GM12878 (cell line): ENCODE results near the gene TMEM11. TPM values are rescaled to one million over a fixed set of nuclear protein-coding genes. Genes with fewer than 3 reads are reported as not detected.

Experiments used
- ATAC-seq: fragments of 200-7000 bp; cut with Tn5 transposase; 3 replicates; pipeline ENCODE4 v1.9.1; 2020; ENCODE audit warnings: mild to moderate bottlenecking, moderate library complexity
- BruUV-seq: library from RNA; stranded (reverse); fragments of 400-500 nt; replicated peaks from 2 replicates; lab custom pipeline; 2021; lab: Mats Ljungman, UMichigan
- CTCF ChIA-PET: fragments of 300-600 bp; sonication (Branson Sonifier 250); formaldehyde crosslinking; extraction: SDS; loops from one replicate; lab custom pipeline; 2021; ENCODE audit warnings: inconsistent platforms; lab: Yijun Ruan, JAX
- POLR2A ChIA-PET: fragments of 350-600 bp; formaldehyde crosslinking; extraction: SDS; loops from one replicate; lab custom pipeline; 2021; ENCODE audit warnings: inconsistent platforms; lab: Charles Lee
- RAD21 ChIA-PET: fragments of 300-600 bp; sonication (Branson Sonifier 250); formaldehyde crosslinking; loops from one replicate; lab custom pipeline; 2023; ENCODE audit warnings: antibody characterized with exemption; ENCODE audit not compliant: unreplicated experiment; lab: Charles Lee
- SMC1A ChIA-PET: fragments of 300-600 bp; sonication (Branson Sonifier 250); formaldehyde crosslinking; loops from one replicate; lab custom pipeline; 2023; ENCODE audit not compliant: unreplicated experiment, uncharacterized antibody; lab: Charles Lee
- DNase-seq: peaks from one replicate; pipeline ENCODE4 v3.0.0-alpha.2; 2011; ENCODE audit warnings: low read depth, low spot score
- FAIRE-seq: peaks from 3 replicates; lab custom pipeline; 2011; peaks lifted over from hg19 to GRCh38; lab: Jason Lieb, UNC
- H2AFZ ChIP-seq: 2 replicates; pipeline ENCODE4 v1.6.0; 2011; ENCODE audit warnings: low read depth, low read length, control low read depth; ENCODE audit not compliant: control insufficient read depth
- H3K27ac ChIP-seq: 2 replicates; pipeline ENCODE4 v1.5.1; 2011; ENCODE audit warnings: control low read depth; ENCODE audit not compliant: control insufficient read depth, insufficient read depth
- H3K27me3 ChIP-seq, 2 experiments: replicated peaks in 1 of 2; 2 replicates each; pipeline versions ENCODE4 v1.6.0 to v1.6.1; 2011; ENCODE audit warnings: low read length in 1 of 2; ENCODE audit not compliant: control insufficient read depth in 2 of 2, insufficient read depth in 2 of 2
- H3K36me3 ChIP-seq, 2 experiments: 2 replicates each; pipeline ENCODE4 v1.5.1; 2011; ENCODE audit warnings: low read length in 1 of 2; ENCODE audit not compliant: control insufficient read depth in 2 of 2, insufficient read depth in 2 of 2
- H3K4me1 ChIP-seq: 2 replicates; pipeline ENCODE4 v1.6.1; 2011; ENCODE audit warnings: mild to moderate bottlenecking, low read length, moderate library complexity, mixed read lengths; ENCODE audit not compliant: control insufficient read depth, insufficient read depth
- H3K4me2 ChIP-seq: 2 replicates; pipeline ENCODE4 v1.6.0; 2011; ENCODE audit warnings: control low read depth; ENCODE audit not compliant: control insufficient read depth, insufficient read depth
- H3K4me3 ChIP-seq: fragments of 200-600 bp; sonication (generic); 2 replicates; pipeline ENCODE4 v1.5.1; 2016
- H3K79me2 ChIP-seq: 2 replicates; pipeline ENCODE4 v1.6.0; 2011; ENCODE audit warnings: low read length; ENCODE audit not compliant: control insufficient read depth, insufficient read depth
- H3K9ac ChIP-seq: 2 replicates; pipeline ENCODE4 v1.8.0; 2011; ENCODE audit warnings: low read length, control low read depth, mixed read lengths; ENCODE audit not compliant: control insufficient read depth, insufficient read depth
- H3K9me3 ChIP-seq: replicated peaks from 3 replicates; pipeline ENCODE4 v1.5.1; 2011; ENCODE audit warnings: mild to moderate bottlenecking, low read length; ENCODE audit not compliant: control insufficient read depth, insufficient read depth
- H4K20me1 ChIP-seq: 2 replicates; pipeline ENCODE4 v1.6.0; 2011; ENCODE audit not compliant: control insufficient read depth, insufficient read depth
- BCL3 ChIP-seq: IDR thresholded peaks from 2 replicates; pipeline ENCODE4 v1.6.1; 2011; ENCODE audit warnings: borderline replicate concordance, low read depth, mild to moderate bottlenecking, moderate library complexity, low read length; ENCODE audit not compliant: insufficient read depth, poor library complexity, severe bottlenecking
- CREB1 ChIP-seq: IDR thresholded peaks from 2 replicates; pipeline ENCODE4 v1.6.1; 2012; ENCODE audit warnings: low read depth, mild to moderate bottlenecking, inconsistent platforms
- CTCF ChIP-seq, 3 experiments: IDR thresholded peaks in 2 of 3; conservative IDR thresholded peaks in 1 of 3; 2 replicates each; pipeline ENCODE4 v1.5.1; 2011; ENCODE audit warnings: low read depth in 3 of 3, low read length in 3 of 3, mild to moderate bottlenecking in 3 of 3, control low read depth in 2 of 3, moderate library complexity in 2 of 3, inconsistent platforms in 1 of 3, mixed read lengths in 1 of 3; ENCODE audit not compliant: control insufficient read depth in 2 of 3, insufficient read depth in 1 of 3; ENCODE audit errors: extremely low read depth in 1 of 3
- FOXK2 ChIP-seq: fragments of 450-650 bp; IDR thresholded peaks from 2 replicates; pipeline ENCODE4 v1.6.1; 2017; ENCODE audit warnings: mild to moderate bottlenecking, moderate library complexity
- MXI1 ChIP-seq: fragments of 150-350 bp; IDR thresholded peaks from 2 replicates; pipeline ENCODE4 v1.6.1; 2011; ENCODE audit warnings: low read depth, mild to moderate bottlenecking, inconsistent platforms, low read length, improper control_type of control experiment
- NR2C1 ChIP-seq: fragments of 450-650 bp; IDR thresholded peaks from 2 replicates; pipeline ENCODE4 v1.6.1; 2017; ENCODE audit warnings: antibody characterized with exemption, mild to moderate bottlenecking, moderate library complexity
- SMAD5 ChIP-seq: IDR thresholded peaks from 2 replicates; pipeline ENCODE4 v1.6.1; 2016; ENCODE audit warnings: antibody characterized with exemption, low read depth
- SUZ12 ChIP-seq: fragments of 200-600 bp; sonication (generic); IDR thresholded peaks from one replicate; pipeline ENCODE4 v1.6.1; 2018; ENCODE audit warnings: antibody characterized with exemption, mild to moderate bottlenecking; ENCODE audit not compliant: unreplicated experiment
- WGBS: methylation state at CpG from one replicate; pipeline ENCODE4 v1.1.6; 2016; ENCODE audit warnings: low lambda C conversion rate; ENCODE audit not compliant: insufficient replicate concordance, insufficient coverage; ENCODE audit errors: missing lambda C conversion rate; 5-methylcytosine and 5-hydroxymethylcytosine counted together
- in situ Hi-C: fragments of 300-500 bp; cut with MboI; formaldehyde crosslinking; loops from 9 replicates; pipeline ENCODE4 v1.14.3; 2018; ENCODE audit warnings: mixed read lengths
- intact Hi-C: fragments of 100-400 bp; cut with micrococcal nuclease; formaldehyde crosslinking; loops from one replicate; pipeline ENCODE4 v1.14.2; 2022; ENCODE audit not compliant: unreplicated experiment
- polyA plus RNA-seq, 11 experiments: library from polyadenylated mRNA; depleted of rRNA in 4 of 11; unstranded in 6 of 11; stranded (reverse) in 5 of 11; fragments of >200 nt; fragmentation: Nextera tagmentation in 4 of 11; fragmentation: Illumina TruSeq in 1 of 11; extraction: Ambion mirVana in 4 of 11; extraction: Trizol in 1 of 11; gene quantifications; 1 replicate in 1 of 11; 2 replicates in 10 of 11; pipeline versions ENCODE4 v1.2.1 to v1.2.3, GENCODE V29; 2011 to 2016; ENCODE audit warnings: inconsistent platforms in 2 of 11, missing spikeins in 2 of 11, low read depth in 1 of 11
- total RNA-seq, 4 experiments: library from RNA; depleted of rRNA in 3 of 4; stranded (reverse); fragments of >200 nt in 3 of 4; fragmentation: Illumina TruSeq in 1 of 4; extraction: Trizol in 1 of 4; gene quantifications; 2 replicates each; pipeline versions ENCODE4 v1.2.1 to v1.2.3, GENCODE V29; 2013 to 2021

The TMEM11 gene
- total and polyA plus RNA-seq, 10 of the 15 experiments (the other 5 are each of a cell fraction or from before 2014, with no cell fraction given) = 14.4 to 63.4 (median 27.2) TPM

DNA sequence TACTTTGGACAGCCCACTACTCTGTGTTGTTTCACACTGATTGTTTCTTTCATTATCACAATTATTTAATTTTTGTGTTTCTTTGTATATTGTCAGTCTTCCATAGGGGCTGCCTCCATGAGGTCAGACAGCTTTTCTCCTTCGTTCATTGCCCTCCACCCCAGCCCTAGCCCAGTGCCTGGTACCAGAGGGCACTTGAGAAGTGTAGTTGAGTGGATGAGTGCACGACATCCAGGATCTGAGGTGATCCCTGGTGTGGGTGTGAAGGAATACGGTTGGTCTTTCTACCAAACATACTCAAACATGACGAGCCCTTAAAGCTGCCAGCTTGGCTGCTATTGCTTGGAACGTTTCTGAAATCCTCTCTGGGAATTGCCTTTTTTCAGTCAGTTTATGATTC lies 49.3 kb downstream of the TMEM11 start:
- SMC1A ChIA-PET = no interaction called here
- no peak for TF ChIP-seq CREB1
- TF ChIP-seq SUZ12 = no peak
- no peak for TF ChIP-seq FOXK2
- ATAC-seq (no peak), FAIRE-seq (no peak), DNase-seq (no peak)
- no peak overlapping the region for H3K27ac ChIP-seq
- CTCF ChIA-PET = interaction anchor here (1.1 to 1.8 kb wide), 2 partner anchors 33 to 36 kb away, joined by 3 to 4 read pairs; no protein-coding TSS in a partner anchor
- H3K4me1 ChIP-seq = no peaks in the 10 kb centered on the region
- RAD21 ChIA-PET = interaction anchor here (0.7 kb wide), 1 partner anchor 110 kb away, joined by 3 read pairs; no protein-coding TSS in a partner anchor
- no peaks in the 10 kb centered on the region for H3K9me3 ChIP-seq
- no peak overlapping the region for H3K9ac ChIP-seq
- in situ Hi-C loops (no loop called here), intact Hi-C loops (no loop called here)
- POLR2A ChIA-PET = no interaction called here
- no TSS peak for BruUV-seq
- no peaks in the 10 kb centered on the region for H3K79me2 ChIP-seq
- no peak overlapping the region for H3K4me3 ChIP-seq
- WGBS = 78% methylated on average over 5 of the region's 5 CpGs
- no peak overlapping the region for H2AFZ ChIP-seq
- no peaks in the 10 kb centered on the region for H4K20me1 ChIP-seq
- no peaks in the 10 kb centered on the region for H3K36me3 ChIP-seq
- H3K4me2 ChIP-seq = no peak overlapping the region
- no peaks in the 10 kb centered on the region for H3K27me3 ChIP-seq

GRCh38 chr17:21164216-21164615 lies 49.7 kb downstream of the TMEM11 start:
- Histone ChIP-seq H3K4me1 (no peaks in the 10 kb centered on the region), H3K9me3 (no peaks in the 10 kb centered on the region), H3K4me2 (no peak overlapping the region), H3K27me3 (no peaks in the 10 kb centered on the region), H3K27ac (no peak overlapping the region), H3K4me3 (no peak overlapping the region), H3K79me2 (no peaks in the 10 kb centered on the region), H2AFZ (no peak overlapping the region), H3K36me3 (no peaks in the 10 kb centered on the region)
- ChIA-PET SMC1A (no interaction called here), CTCF (interaction anchor here (0.6 to 1.8 kb wide), 4 partner anchors 21 to 47 kb away, joined by 3 to 4 read pairs (median 3); no protein-coding TSS in a partner anchor), RAD21 (interaction anchor here (0.7 to 1.7 kb wide), 2 partner anchors 35 to 110 kb away, joined by 3 to 4 read pairs; no protein-coding TSS in a partner anchor)
- no peak for ATAC-seq
- in situ Hi-C loops = no loop called here
- no TSS peak for BruUV-seq
- intact Hi-C loops = no loop called here
- no peak for DNase-seq
- 80% methylated on average over 6 of the region's 6 CpGs for WGBS
- TF ChIP-seq SMAD5 = no peak
- TF ChIP-seq CTCF (IDR thresholded peaks at IDR 0.05 in 2 of 3, conservative IDR thresholded peaks at IDR 0.05 in 1 of 3; ENCODE audit: control insufficient read depth in 2 of 3, extremely low read depth in 1 of 3, insufficient read depth in 1 of 3, low read depth in 3 of 3, low read length in 3 of 3) = 0 out of 6 replicates have a peak, but pooled peaks of 1 of the 3 experiments have one; percentile 4
- no peak for TF ChIP-seq MXI1
- no peak for TF ChIP-seq NR2C1
- no peak for TF ChIP-seq BCL3
- TF ChIP-seq, all 136 proteins: peak for 1
- FAIRE-seq = no peak
- H4K20me1 ChIP-seq = no peaks in the 10 kb centered on the region
- no peak overlapping the region for H3K9ac ChIP-seq
- POLR2A ChIA-PET = no interaction called here
